Activated naive CD4-positive, alpha-beta T cell (primary cell): ENCODE results near the gene CD80.
"Not testable (repeated sequence)": the region's sequence is repeated elsewhere in the genome, so short reads cannot be mapped to it uniquely, and the experiment has no call there.

ENCODE experiments used
- DNase-seq, 4 experiments: peaks; one replicate each; lab custom pipeline; 2025; lab: John Stamatoyannopoulos, UW

Gene CD80

DNA sequence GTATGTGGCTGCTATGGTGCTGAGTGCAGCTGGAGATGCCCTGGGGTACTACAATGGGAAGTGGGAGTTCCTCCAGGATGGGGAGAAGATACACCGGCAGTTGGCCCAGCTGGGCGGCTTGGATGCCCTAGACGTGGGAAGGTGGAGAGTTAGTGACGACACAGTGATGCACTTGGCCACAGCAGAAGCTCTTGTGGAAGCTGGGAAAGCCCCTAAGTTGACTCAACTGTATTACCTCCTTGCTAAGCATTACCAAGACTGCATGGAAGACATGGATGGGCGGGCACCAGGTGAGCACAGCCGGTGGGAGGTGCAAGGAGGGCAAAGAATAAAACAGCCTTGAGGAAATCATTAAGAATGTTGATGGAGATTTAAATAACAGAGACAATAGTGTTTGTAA lies 22.8 kb upstream of the CD80 start:
- DNase-seq = no peak

DNA sequence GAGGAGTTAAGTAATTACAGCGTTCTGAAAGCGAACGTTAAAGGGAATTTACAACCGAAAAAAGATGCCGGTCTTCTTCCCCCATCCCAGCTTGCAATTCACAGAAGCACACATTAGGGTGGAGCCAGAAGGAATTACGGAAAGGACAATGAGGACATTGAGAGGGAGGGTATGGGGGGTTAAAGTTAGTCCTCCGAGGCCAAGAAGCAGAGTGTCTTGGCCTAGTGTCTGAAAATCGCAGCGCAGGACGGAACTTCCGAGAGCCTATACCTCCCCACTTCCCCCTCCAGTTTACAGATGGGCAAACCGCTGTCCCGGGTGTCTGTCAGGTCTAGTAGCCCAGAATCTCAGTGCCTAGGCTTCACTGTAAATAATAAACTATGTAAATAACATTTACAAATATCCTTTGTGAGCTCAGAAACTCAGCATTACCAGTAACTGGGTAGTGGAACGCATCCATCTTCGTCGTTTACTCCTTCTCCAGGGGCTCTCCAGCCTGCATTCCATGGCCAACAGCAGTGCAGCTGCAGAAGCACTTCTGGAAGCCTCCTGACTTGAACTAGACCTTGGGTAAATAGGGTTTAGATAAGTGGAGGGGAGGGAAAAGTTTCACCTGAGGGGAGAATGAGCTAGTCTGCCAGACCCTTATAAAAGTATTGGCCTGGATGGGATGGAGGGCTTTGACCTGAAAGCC lies 20.8 kb upstream of the CD80 start:
- no peak for DNase-seq

DNA sequence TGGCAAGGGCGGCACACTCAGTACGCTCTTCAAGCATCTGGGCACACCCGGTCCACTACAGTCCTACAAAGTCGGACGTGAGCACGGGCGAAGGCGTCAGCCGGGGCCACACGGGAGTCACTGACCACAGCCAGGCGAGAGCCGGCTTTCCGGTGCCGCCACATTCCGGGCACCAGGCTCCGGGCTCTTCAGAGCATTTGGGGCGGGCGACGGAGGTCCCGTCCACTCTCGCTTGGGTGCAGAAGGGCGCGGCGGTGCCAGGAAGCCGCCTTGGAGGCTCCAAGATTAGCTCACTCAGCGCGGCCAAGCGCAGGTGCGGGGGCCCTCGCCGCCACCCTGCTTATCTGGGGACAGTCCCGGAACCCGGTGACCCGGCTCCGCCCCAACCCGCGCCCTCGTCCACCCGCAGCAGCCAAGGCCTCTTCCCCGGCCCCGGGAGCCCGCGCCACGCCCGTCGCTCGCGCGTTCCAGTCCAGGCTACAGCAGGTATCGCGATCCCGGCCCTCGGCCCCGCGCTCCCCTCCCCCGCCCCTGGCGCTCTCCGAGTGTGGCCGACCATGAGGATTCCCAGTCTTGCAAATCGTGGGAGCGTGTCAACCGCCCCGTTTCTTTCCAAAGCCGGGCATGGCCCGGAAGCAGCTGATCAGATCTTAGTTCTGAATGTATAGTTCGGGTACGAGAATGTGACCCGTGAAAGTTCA lies 20.1 kb upstream of the CD80 start, which contains the start of gene ADPRH:
ADPRH (plus strand) TSS at position 127 of the 701 bp plus-strand sequence. CDS start 2,678 bp downstream, outside the sequence.
- peak in 2 of 4 experiments; percentile 13 to 18 for DNase-seq

DNA sequence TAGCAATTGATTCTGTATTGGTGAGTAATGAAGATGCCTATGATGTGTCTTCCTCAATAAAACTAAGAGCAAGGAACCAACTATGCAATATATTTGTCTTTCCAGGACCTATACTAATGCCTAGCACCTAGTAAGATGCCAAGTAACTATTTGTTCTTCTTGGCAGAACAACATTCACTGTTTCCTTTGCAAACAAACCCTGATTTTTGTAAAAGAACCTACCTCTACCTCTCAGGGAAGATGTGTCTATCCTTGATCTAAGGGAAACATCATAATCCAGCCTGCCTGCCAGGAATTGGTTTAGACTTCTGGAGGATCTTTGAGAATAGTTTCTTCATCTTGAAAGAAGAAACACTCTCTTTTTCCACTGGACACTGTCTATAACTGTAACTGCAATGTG lies 16.1 kb upstream of the CD80 start:
- DNase-seq = no peak

DNA sequence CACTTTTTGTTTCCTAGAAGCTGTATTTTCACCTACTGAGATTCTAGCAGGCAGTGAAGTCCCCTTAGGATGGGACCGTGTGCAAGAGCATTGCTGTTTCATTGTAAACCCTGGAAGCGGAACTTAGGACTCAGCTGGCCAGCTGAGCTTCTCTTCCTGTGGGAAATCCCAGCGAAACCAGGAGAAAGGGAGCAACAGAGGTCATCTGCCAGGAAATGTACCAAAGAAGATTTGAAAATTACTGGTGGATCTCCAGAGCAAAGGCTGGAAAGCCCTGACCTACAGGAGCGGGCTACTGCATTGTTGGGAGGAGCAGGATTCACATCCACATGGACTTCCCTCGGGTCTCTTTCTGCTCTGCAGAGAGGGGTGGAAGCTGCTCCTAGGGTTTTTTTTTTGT lies 12.3 kb upstream of the CD80 start:
- DNase-seq = no peak

DNA sequence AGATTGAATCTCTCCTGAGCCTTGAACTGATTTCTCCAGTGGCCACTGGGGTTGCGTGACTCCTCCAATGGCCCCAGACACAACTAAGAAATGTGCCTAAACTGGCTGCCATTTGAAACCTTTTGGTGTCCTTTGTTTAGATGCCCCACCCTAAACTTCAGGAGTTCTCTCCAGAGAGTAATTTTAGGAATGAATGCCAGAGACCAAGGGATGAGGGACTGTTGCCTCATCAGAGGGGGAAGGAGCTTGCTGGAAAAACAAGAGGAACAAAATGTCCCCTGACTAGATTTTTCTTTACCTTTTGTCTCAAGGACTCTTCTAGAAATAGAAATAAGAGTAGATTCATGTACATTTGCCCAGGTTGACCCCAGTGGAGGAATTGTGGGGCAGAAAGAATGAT lies 11.8 kb upstream of the CD80 start:
- DNase-seq = no peak

DNA sequence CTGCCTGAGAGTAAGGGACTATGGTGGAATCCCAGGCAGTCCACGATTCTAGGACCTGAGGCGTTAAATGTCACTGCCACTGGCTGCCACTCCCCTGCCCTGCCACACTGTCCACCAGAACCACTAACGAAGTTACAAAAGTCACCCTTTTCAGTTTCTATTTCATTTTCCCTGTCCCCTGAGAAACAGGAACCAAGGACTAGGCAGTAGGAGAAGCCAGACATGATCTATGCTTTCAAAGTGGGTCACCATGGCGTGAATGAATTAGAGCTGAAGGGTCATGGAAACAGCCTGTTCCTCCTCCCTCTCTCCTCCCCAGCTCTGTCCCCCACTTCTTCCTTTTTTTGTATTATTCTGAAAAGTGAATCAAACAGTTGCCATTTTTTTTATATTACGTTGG lies 10.8 kb upstream of the CD80 start:
- DNase-seq = no peak

DNA sequence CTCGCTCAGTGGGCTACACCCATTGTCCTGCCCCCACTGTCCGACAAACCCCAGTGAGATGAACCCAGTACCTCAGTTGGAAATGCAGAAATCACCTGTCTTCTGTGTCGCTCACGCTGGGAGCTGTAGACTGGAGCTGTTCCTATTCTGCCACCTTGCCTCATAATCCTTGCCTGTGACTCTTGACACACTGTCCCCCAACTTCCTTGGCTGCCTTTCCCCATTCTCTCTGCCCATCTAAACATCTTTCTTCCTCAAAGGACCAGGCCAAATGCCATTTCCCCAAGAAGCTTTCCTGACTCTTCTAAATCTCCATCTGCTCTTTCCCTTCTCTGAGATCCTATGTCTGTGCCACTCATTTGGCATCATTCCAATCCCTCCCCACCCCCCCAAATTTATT lies 9.7 kb upstream of the CD80 start:
- DNase-seq = no peak

DNA sequence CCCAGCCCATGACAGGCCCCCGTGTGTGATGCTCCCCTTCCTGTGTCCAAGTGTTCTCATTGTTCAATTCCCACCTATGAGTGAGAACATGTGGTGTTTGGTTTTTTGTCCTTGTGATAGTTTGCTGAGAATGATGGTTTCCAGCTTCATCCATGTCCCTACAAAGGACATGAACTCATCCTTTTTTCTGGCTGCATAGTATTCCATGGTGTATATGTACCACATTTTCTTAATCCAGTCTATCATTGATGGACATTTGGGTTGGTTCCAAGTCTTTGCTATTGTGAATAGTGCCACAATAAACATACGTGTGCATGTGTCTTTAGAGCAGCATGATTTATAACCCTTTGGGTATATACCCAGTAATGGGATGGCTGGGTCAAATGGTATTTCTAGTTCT lies 3.9 kb upstream of the CD80 start:
- not testable (repeated sequence) for DNase-seq

DNA sequence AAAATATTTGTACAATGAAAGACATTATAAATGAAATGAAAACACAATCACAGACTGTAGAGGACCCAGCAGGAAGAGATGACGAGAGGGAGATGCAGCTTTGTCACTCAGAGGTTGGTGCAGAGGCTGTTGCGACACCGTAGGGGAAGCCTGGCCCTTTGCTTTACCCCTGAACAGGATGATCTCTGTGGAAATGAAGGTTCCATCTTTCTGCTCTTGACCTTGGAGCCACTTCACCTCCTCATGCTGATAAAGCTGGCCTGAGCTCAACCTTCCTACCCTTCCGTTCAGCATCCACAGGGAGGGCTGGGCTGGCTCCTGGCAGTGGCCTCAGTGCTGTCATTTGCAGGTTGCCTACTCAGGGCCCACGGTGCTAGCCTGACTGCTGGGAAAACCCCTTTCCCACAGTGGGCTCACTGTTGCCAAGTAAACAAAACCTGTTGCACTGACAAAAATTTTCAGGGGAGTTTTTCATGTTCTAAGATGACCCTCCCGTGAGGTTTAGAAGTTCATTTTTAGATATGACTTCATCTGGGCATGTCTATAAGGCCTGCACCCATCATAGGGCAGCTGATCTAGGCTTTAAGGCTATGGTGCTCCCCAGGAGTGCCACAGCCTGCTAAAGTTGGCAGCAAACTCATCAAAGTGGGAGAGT lies 3.0 kb upstream of the CD80 start:
- no peak for DNase-seq

DNA sequence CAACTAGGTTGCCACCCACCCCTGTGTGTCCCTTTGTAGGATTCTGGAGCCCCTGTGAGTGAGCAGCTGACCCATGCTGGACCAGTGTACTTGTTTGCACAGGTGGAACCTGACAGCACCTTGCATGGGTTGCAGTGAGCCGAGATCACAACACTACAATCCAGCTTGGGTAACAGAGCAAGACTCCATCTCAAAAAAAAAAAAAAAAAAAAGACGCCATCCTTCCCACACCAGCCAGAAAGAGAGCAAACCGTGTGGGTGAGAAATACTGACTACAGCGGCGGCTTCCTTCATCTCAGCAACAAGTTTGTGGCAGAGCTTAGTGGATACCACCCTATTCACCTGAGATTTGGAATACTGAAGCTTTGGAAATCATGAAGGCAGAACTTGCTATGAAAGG lies 746 bp upstream of the CD80 start:
- no peak for DNase-seq

DNA sequence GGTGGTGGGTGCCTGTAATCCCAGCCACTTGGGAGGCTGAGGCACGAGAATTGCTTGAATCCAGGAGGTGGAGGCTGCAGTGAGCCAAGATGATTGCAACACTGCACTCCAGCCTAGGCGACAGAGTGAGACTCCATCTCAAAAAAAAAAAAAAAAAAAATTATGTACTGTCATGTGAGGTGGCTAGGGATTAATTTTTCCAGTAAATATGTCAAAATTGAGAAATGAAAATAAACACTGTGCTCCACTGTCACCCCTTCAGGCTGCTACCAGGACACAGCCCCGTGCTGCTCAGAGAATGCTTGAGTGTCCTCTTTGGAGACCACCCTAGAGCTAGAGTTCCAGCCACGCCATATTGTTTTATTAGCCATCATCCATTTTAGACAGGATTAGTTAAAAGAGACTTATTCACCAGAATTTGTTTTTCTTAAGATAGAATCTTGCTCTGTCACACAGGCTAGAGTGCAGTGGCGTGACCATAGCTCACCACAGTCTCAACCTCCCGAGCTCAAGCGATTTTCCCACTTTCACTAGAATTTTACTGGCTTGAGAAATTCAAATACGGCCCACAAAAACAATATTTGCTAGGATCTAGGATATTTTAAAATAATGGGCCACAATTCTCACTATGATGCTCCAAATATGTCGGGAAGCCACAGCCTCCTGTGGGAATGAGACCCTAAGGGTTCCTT lies 642 bp downstream of the CD80 start:
- no peak for DNase-seq

DNA sequence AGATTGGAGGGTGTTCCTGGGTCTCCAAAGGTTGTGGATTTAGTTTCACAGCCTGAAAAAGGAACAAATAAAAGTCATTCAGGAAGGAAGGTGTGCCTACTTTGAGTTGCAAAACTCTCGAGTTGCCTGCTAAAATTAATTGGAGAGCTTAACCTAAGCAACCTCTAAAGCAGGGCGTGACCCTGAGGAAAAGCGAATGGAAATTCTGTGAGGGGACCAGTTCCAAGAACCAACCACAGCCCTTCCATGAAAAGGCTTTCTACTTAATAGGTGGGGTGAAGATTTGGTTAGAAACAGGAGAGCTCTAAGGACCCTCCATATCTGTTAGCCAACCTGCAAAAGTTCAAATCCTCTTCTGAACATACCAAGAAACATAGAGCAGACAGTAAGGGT lies 1.5 kb downstream of the CD80 start:
- DNase-seq = no peak

DNA sequence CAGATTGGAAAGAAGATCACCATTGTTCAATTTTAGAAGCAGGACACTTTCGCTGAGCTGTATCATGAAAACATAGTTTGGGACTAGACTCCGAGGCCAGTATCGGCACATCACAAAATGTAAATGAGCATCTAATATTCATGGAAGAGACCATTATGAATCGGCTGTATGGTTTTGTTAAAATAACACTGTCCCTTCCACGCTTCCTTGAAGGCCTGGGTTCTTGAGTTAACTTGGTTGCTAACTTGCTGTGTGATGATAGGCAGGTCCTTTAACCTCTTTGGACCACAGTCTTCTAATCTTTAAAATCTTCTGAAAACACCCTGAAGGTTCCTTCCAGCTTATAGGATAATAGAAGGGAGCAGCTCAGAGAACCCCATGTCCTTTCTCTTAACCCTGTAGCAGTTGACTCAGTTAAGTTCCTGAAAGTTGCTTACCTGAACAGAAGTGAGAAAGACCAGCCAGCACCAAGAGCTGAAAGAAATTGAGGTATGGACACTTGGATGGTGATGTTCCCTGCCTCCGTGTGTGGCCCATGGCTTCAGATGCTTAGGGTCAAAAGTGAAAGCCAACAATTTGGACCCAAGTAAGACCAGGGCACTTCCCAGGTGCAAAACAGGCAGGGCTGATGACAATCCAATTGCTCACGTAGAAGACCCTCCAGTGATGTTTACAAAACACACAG lies 2.1 kb downstream of the CD80 start:
- DNase-seq = no peak

DNA sequence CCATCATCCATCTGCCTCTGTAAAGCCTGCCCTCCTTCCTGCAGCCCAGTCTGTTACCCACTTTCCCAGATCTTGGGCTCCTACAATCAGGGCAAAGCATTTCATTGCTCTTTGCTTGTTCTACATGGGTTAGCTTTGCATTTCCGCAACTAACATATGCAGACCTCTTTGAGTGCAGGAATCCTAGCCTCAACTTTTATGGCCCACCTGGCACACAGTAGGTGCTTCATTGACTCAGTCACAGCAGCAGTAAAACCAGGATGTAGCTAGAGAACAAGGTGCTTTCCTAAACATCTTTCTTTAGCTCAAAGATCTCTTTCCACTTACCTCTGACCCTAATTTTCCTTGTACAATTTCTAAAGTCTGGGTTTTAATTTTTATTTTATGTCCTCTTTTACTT lies 3.5 kb downstream of the CD80 start:
- DNase-seq = no peak

DNA sequence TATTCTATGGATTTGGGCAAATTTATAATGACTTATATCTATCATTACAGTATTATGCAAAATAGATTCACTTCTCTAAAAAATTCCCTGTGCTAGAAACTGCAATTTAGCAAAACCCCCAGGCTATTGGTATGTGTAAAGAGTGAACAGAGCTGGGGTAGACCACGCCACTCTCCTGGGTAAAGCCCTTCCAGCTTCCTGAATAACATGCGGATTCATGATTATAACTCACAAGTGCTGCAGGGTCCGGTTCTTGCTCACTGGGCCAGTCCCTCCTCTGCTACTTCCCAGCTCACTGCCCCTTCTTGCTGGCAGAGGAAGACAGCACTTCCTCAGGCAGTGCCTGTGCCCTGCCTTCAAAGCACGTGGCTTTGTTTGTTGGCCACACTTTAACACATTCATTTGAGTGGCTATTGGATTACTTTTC lies 4.1 kb downstream of the CD80 start:
- no peak for DNase-seq

DNA sequence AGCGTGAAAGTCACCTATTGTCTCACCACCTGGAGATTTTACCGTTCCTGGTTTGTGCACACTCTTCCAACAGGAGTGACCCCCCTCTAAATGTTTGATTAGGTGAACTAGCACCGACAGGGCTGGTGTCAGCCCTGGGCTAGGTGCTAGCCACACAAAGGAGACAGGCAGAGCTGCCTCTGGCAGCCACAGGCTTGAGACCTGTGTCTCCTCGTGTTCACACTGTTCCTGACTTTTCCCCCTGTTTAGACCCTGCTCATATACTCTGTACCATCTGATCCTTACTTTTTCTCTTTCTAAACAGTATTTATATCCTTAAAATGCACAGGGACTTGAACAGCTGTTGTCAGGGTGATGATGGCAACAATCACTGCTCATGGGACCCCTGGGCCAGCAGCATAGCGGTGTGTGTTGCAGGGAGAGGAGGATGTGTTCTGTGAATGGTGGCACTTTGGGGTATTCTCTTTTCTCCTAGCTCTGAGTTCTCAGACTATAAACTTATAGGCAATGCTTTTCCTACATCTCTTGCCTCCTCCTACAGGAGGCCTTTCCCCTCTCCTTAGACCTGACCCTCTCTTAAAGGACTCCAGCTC lies 5.5 kb downstream of the CD80 start:
- DNase-seq = no peak

DNA sequence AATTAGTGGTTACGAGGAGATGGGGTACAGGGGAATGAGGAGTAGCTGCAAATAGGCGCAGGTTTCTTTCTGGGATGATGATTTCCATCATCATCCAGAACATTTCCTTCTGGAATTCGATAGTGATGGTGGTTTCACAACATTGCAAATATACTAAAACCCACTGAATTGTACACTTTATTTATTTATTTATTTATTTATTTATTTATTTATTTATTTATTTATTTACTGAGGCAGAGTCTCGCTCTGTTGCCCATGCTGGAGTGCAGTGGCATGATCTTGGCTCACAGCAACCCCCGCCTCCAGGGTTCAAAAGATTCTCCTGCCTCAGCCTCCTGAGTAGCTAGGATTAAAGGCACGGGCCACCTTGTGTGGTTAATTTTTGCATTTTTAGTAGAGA lies 6.5 kb downstream of the CD80 start:
- DNase-seq = not testable (repeated sequence)

DNA sequence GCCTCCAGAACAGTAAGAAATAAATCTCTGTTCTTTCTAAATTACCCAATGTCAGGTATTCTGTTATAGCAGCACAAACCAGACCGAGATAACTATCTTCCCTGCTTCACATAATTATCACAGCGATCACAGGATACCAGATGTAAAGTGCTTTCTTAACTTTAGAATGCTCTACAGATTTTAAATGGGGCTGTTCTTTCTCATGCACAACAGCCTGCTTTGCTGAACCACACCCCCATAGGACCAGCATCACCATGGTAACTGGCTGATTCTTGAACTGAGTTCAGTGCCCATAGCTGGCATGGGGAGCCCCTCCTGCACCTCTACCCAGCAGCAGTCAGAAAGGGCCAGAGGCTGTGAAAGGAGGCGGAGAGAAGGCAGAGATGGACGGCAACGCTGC lies 7.8 kb downstream of the CD80 start:
- DNase-seq = no peak

DNA sequence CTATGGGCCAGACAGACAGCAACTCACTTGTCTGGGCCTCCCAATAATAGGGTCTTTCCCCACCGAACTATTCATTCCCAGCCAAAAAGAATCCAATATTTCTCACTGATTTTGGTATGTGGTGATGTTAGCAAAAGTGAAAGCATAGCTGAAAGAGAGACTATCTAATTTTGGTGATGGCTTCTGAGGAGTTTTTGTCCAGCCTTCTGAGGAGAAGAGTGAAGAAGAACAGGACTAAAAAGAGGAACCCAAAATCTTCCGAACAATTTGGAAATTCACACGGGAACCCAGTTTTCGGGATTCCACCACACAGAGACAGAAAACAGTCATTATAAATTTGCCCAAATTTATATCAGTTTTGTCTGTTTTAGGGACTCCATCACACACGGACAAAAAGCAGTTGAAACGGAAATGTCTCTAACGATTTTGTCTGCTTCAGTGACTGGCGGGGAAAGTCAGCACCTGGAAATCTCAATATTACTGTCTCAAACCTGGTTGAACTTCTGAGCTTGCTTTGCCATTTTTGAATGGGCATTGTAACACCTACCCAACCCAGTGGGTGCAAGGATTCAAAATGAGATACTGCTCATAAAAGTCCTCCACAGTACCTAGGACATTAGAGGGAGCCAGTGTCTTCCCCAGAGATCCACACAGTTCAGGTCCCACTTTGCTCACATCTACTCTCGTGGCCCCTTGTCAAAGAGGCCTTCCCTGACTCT lies 9.1 kb downstream of the CD80 start:
- no peak for DNase-seq

DNA sequence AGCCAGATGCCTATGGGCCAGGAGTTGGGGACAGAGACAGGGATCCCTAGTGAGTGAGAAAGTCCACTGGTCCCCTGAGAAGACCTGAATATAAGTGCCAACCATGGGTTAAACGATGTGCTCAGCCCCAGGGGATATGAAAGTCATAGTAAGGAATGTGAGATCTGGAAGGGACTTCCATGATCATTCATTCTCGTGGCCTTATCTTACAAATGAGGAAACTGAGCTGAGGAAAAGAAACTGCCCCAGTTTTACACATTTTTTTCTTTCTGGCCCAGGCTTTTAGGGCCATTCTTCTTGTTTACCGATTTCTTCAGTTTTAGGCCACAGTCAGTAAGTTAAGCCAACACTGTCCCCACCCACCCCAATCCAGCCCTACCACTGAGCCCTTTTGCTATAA lies 11.1 kb downstream of the CD80 start:
- DNase-seq = no peak
